Measurements from ENCODE around the gene SLC24A4.

- TF ChIP-seq CTCF (IDR thresholded peaks at IDR 0.05) = no peak
- TF ChIP-seq POLR2A (IDR thresholded peaks at IDR 0.05) = no peak
Observed at GRCh38 chr14:92360651-92361370, 37.8 kb downstream of the SLC24A4 start.
